GM23338 (cell line): ENCODE results near the gene SEH1L. TPM values are rescaled to one million over a fixed set of nuclear protein-coding genes. Genes with fewer than 3 reads are reported as not detected.
"Not testable (repeated sequence)": the region's sequence is repeated elsewhere in the genome, so short reads cannot be mapped to it uniquely, and the experiment has no call there.

Experiments used
- ATAC-seq: fragments of 200-7000 bp; cut with Tn5 transposase; 3 replicates; pipeline ENCODE4 v1.9.1; 2020
- DNase-seq: peaks from one replicate; pipeline ENCODE4 v3.0.0-alpha.2; 2015; ENCODE audit warnings: low spot score
- H2AFZ ChIP-seq: fragments of 200-600 bp; sonication (generic); 2 replicates; pipeline ENCODE4 v1.8.0; 2016; ENCODE audit warnings: antibody characterized with exemption, mild to moderate bottlenecking, moderate library complexity
- H3F3A ChIP-seq: fragments of 200-600 bp; sonication (generic); replicated peaks from 2 replicates; pipeline ENCODE4 v1.8.0; 2017; ENCODE audit warnings: antibody characterized with exemption, mixed run types, low read depth
- H3K27ac ChIP-seq: fragments of 200-600 bp; sonication (generic); 2 replicates; pipeline ENCODE4 v1.6.1; 2016; ENCODE audit warnings: low read depth
- H3K27me3 ChIP-seq: fragments of 200-600 bp; sonication (generic); 2 replicates; pipeline ENCODE4 v1.8.0; 2016; ENCODE audit warnings: mild to moderate bottlenecking, mixed run types, moderate library complexity; ENCODE audit not compliant: insufficient read depth
- H3K36me3 ChIP-seq: fragments of 200-600 bp; sonication (generic); 2 replicates; pipeline ENCODE4 v1.8.0; 2016; ENCODE audit warnings: mild to moderate bottlenecking; ENCODE audit not compliant: insufficient read depth
- H3K4me1 ChIP-seq: fragments of 200-600 bp; sonication (generic); 2 replicates; pipeline ENCODE4 v1.8.0; 2016; ENCODE audit warnings: mild to moderate bottlenecking, moderate library complexity; ENCODE audit not compliant: insufficient read depth
- H3K4me2 ChIP-seq: fragments of 200-600 bp; sonication (generic); 2 replicates; pipeline ENCODE4 v1.7.1; 2017; ENCODE audit warnings: mixed run types
- H3K4me3 ChIP-seq: fragments of 200-600 bp; sonication (generic); 2 replicates; pipeline ENCODE4 v1.6.1; 2016; ENCODE audit warnings: mixed run types
- H3K79me2 ChIP-seq: fragments of 200-600 bp; sonication (generic); replicated peaks from 2 replicates; pipeline ENCODE4 v1.8.0; 2017; ENCODE audit warnings: mild to moderate bottlenecking; ENCODE audit not compliant: insufficient read depth
- H3K9me2 ChIP-seq: fragments of 200-600 bp; sonication (generic); 2 replicates; pipeline ENCODE4 v1.8.0; 2017; ENCODE audit not compliant: insufficient read depth
- H4K20me1 ChIP-seq: fragments of 200-600 bp; sonication (generic); replicated peaks from 2 replicates; pipeline ENCODE4 v1.8.0; 2017; ENCODE audit warnings: mild to moderate bottlenecking; ENCODE audit not compliant: insufficient read depth
- H3K27ac Mint-ChIP-seq: 2 replicates; pipeline ENCODE4 v1.8.0; 2020; ENCODE audit warnings: inconsistent platforms, mild to moderate bottlenecking, moderate library complexity, mixed read lengths
- H3K27me3 Mint-ChIP-seq: 3 replicates; pipeline ENCODE4 v1.8.0; 2022; ENCODE audit warnings: low read depth, mild to moderate bottlenecking, moderate library complexity, mixed read lengths, inconsistent platforms; ENCODE audit not compliant: insufficient read depth, poor library complexity
- H3K36me3 Mint-ChIP-seq: 3 replicates; pipeline ENCODE4 v1.8.0; 2021; ENCODE audit warnings: low read depth, mild to moderate bottlenecking, inconsistent platforms, moderate library complexity, mixed read lengths
- H3K4me1 Mint-ChIP-seq: 3 replicates; pipeline ENCODE4 v1.8.0; 2020; ENCODE audit warnings: mild to moderate bottlenecking, inconsistent platforms, mixed read lengths
- H3K4me3 Mint-ChIP-seq: 3 replicates; pipeline ENCODE4 v1.8.0; 2021; ENCODE audit warnings: moderate library complexity, mild to moderate bottlenecking, inconsistent platforms, mixed read lengths
- H3K9me3 Mint-ChIP-seq: 3 replicates; pipeline ENCODE4 v1.8.0; 2020; ENCODE audit warnings: moderate library complexity, mild to moderate bottlenecking, inconsistent platforms, mixed read lengths
- CREB1 ChIP-seq: fragments of 250-450 bp; sonication (Bioruptor Pico); IDR thresholded peaks from 2 replicates; pipeline ENCODE4 v1.5.0; 2020; ENCODE audit warnings: low read depth, mild to moderate bottlenecking, moderate library complexity
- CTCF ChIP-seq, 2 experiments: fragments of 200-600 bp in 1 of 2; sonication (generic) in 1 of 2; conservative IDR thresholded peaks; 2 replicates each; pipeline versions ENCODE4 v1.5.1 to v1.6.1; 2016 to 2017; ENCODE audit warnings: antibody characterized with exemption in 2 of 2, low read depth in 2 of 2, mild to moderate bottlenecking in 2 of 2, moderate library complexity in 1 of 2
- ETS1 ChIP-seq: IDR thresholded peaks from 2 replicates; pipeline ENCODE4 v1.6.1; 2016; ENCODE audit warnings: antibody characterized with exemption
- NANOG ChIP-seq: IDR thresholded peaks from 2 replicates; pipeline ENCODE4 v1.6.1; 2016; ENCODE audit warnings: antibody characterized with exemption, borderline replicate concordance
- POLR2AphosphoS5 ChIP-seq: IDR thresholded peaks from 2 replicates; pipeline ENCODE4 v1.6.1; 2016; ENCODE audit warnings: antibody characterized with exemption, low read depth
- REST ChIP-seq: IDR thresholded peaks from one replicate; pipeline ENCODE4 v1.6.1; 2018; ENCODE audit warnings: antibody characterized with exemption; ENCODE audit not compliant: unreplicated experiment
- ZNF114 ChIP-seq: fragments of 250-450 bp; sonication (Bioruptor Pico); IDR thresholded peaks from 2 replicates; pipeline ENCODE4 v1.5.0; 2020; ENCODE audit warnings: mild to moderate bottlenecking, moderate library complexity
- ZNF331 ChIP-seq: fragments of 250-450 bp; sonication (Bioruptor Pico); IDR thresholded peaks from 2 replicates; pipeline ENCODE4 v1.5.0; 2020; ENCODE audit warnings: low read depth, mild to moderate bottlenecking, moderate library complexity
- ZNF462 ChIP-seq: fragments of 250-450 bp; sonication (Bioruptor Pico); IDR thresholded peaks from 2 replicates; pipeline ENCODE4 v1.5.0; 2020; ENCODE audit warnings: mild to moderate bottlenecking, moderate library complexity
- polyA plus RNA-seq: library from polyadenylated mRNA; unstranded; fragments of >200 nt; fragmentation: Nextera tagmentation; extraction: Ambion mirVana; gene quantifications from 2 replicates; pipeline ENCODE4 v1.2.1, GENCODE V29; 2016
- total RNA-seq: library from RNA; depleted of rRNA; stranded (reverse); fragments of >200 nt; shearing (Covaris generic); gene quantifications from 2 replicates; pipeline ENCODE4 v1.2.3, GENCODE V29; 2014

SEH1L gene
- total and polyA plus RNA-seq, 2 experiments from 2014 or later: 46.9 to 72.0 TPM

GRCh38 chr18:12997330-12997729, 49.5 kb downstream of the SEH1L start:
- not testable (repeated sequence) for H3K27me3 ChIP-seq, H3K4me1 Mint-ChIP-seq, H3F3A ChIP-seq, H3K4me3 Mint-ChIP-seq, H3K9me3 Mint-ChIP-seq, H3K27ac ChIP-seq, H3K4me1 ChIP-seq, H3K36me3 Mint-ChIP-seq, DNase-seq, H3K9me2 ChIP-seq, H3K27ac Mint-ChIP-seq, H3K4me2 ChIP-seq, ATAC-seq, H3K4me3 ChIP-seq, H2AFZ ChIP-seq, H3K36me3 ChIP-seq, H3K27me3 Mint-ChIP-seq
- H4K20me1 ChIP-seq: peaks cover 45% of the 10 kb centered on the region
- peaks cover 87% of the 10 kb centered on the region for H3K79me2 ChIP-seq

GRCh38 chr18:12998332-12999060, 50.7 kb downstream of the SEH1L start:
- Histone ChIP-seq H4K20me1 (peaks cover 41% of the 10 kb centered on the region), H3K4me3 (no peak overlapping the region), H2AFZ (no peak overlapping the region), H3K27me3 (no peaks in the 10 kb centered on the region), H3K4me1 (no peaks in the 10 kb centered on the region), H3K4me2 (no peak overlapping the region), H3K79me2 (peaks cover 75% of the 10 kb centered on the region), H3F3A (no peaks in the 10 kb centered on the region), H3K9me2 (no peaks in the 10 kb centered on the region), H3K36me3 (peaks cover 9% of the 10 kb centered on the region; the same call in 1 of the 2 replicates), H3K27ac (no peak overlapping the region)
- Mint-ChIP-seq H3K27ac (no peak overlapping the region), H3K4me3 (no peak overlapping the region), H3K4me1 (no peaks in the 10 kb centered on the region), H3K9me3 (no peaks in the 10 kb centered on the region), H3K36me3 (no peaks in the 10 kb centered on the region), H3K27me3 (no peaks in the 10 kb centered on the region)
- ATAC-seq (no peak), DNase-seq (no peak)
- no peak for TF ChIP-seq NANOG
- TF ChIP-seq CTCF (conservative IDR thresholded peaks at IDR 0.05; ENCODE audit: low read depth in 2 of 2): no peak
- no peak for TF ChIP-seq ZNF462 (CRISPR knock-in tag)
- TF ChIP-seq ZNF331: no peak
- no peak for TF ChIP-seq CREB1 (CRISPR knock-in tag)
- TF ChIP-seq ZNF114 (CRISPR knock-in tag): no peak
- no peak for TF ChIP-seq REST
- TF ChIP-seq POLR2AphosphoS5: no peak
- TF ChIP-seq ETS1: no peak
